Hematopoietic multipotent progenitor cell treated with erythropoietin and hydrocortisone succinate and interleukin-3 and kit ligand, for 6 days (in vitro differentiated cells): Measurements from ENCODE around the gene CADPS.
A peak's percentile ranks its signal among the peaks of the same experiment; 100 is the strongest.

Experiments
- DNase-seq: peaks from one replicate; pipeline ENCODE4 v3.0.0-alpha.2; 2015

The CADPS gene

GRCh38 chr3:62550439-62550838 lies 324.8 kb downstream of the CADPS start:
- DNase-seq, result no peak

DNA sequence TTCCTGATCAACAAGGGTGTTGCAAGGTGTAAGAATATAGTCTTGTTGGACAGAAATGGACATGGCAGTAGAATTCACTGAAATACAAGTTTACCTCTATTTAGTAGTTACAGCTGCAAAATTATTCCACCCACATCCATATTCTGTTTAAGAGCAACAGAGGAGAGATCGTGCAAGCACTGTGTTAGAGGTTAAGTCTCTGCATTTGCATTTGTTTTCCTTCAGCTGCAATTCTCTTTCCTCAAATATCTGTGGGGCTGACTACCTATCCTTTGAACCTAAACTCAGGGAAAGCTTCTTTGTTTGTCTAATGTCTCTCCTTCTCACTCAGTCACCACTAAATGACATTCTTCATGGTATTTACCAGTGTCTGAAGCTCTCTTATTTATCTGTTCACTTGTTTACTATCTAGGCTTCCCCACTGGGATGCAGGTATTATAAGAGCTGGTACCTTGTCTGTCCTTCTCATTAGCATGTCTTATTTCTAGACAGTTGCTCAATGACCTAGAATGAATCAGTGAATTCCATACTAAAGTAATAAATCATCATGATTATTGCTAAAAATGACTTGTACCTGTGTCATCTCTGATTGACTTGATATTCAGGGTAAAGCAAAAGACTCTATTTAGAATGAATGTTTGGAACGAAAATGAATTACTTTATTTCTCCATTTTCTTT lies 326.5 kb downstream of the CADPS start:
- no peak for DNase-seq

DNA sequence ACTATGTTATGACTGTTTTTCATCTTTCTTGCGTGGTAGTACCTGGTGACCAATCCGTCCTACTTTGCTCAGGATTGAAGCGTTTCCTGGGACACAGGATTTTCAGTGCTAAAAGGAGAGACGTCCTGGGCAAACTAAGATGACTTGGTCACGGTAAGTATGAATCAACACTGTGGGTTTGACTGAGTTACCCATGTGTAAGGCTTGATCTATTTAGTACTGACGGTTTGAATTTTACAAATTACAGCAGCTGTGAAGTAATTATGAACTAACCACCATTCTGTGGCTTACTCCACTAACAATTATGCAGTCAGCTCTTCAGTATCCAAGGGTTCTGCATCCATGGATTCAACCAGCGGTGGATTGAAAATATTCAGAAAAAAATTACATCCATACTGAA lies 328.9 kb downstream of the CADPS start:
- no peak for DNase-seq

DNA sequence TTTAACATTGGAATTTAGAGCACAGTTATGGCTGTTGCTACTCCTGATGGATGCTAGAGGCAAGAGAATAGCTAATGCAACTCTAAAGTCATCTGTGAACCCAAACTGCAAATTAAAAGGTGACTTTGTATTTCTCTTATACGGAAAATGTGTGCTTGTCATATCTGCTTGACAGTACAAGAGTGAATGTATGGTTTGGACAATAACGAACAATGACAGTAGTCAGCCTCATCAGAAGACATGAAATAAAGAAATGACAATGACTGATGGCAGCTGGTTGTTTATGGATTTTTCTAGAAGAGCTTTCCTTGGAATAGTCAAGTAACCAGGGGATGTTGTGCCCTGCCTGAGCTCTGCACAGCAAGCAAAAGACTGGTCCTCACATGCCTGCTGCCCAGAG lies 333.0 kb downstream of the CADPS start:
- no peak for DNase-seq

- DNase-seq, result no peak
These were observed 335.5 kb downstream of the CADPS start for GRCh38 chr3:62539762-62540161.

GRCh38 chr3:62538691-62539356 lies 336.4 kb downstream of the CADPS start:
- no peak for DNase-seq

DNA sequence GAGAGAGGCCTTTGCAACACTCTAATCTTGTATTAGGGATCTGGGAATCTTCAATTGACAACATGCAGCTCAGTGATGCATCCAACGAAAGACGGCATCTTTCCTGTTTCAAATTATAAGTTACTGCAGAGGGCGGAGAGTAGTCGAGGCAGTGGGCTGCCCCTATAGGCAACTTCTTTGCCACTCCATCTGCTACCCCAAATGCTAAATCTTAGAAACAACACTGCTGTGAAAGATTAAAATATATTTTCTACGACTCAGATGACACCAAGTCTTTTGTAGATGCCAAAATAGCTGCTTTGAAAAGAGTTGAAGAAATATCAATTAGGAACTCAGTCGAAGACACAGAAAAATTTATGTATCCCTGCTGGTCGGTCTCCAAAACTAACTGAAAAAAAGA lies 340.9 kb downstream of the CADPS start:
- DNase-seq, result no peak

GRCh38 chr3:62532796-62533195 lies 342.4 kb downstream of the CADPS start:
- no peak for DNase-seq

- no peak for DNase-seq
These were observed 343.2 kb downstream of the CADPS start for GRCh38 chr3:62531981-62532380.

GRCh38 chr3:62531493-62531892 lies 343.7 kb downstream of the CADPS start:
- no peak for DNase-seq

GRCh38 chr3:62529230-62529629 lies 346.0 kb downstream of the CADPS start:
- DNase-seq, result peak; percentile 45

DNA sequence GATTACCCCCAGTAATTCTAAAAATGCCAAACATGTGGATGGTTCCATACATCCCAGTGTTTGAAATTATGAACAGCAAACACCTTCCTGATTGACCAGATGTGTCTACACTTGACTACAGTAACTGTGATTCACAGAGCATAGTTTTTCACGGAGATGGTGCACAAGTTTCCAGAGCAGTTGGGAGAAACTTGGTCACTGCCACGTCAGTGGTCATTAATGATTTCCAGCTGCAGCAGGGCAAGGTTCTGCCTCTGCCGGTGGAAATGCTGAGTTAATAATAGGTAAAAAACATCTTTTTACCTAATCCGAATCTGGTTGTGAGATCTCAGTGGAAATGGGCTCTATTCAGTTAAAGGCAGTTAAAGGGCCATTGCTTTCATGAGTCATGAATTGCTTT lies 347.7 kb downstream of the CADPS start:
- DNase-seq, result no peak

- DNase-seq, result no peak
These were observed 349.9 kb downstream of the CADPS start for GRCh38 chr3:62525281-62525680.

DNA sequence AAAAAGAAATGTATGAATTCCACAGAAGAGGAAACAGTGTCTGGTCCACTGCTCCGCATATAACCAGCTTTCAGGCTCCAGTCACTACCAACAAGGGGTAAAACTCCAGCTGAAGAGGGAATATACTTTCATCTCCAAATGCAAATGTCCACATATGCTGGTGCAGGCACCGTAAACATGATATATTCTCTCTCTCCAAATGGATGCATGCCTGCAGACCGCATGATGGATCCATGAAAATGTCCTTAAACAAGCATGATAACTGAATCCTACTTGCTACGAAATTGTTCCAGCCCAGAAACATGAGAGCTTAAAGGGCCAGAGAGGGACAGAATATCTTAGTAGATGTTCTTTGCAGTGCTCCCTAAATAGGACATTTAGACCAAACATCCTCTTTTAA lies 351.5 kb downstream of the CADPS start:
- no peak for DNase-seq

- no peak for DNase-seq
These were observed 353.6 kb downstream of the CADPS start for GRCh38 chr3:62521464-62522105.

- DNase-seq, result no peak
These were observed 371.7 kb downstream of the CADPS start for GRCh38 chr3:62503516-62503915.

DNA sequence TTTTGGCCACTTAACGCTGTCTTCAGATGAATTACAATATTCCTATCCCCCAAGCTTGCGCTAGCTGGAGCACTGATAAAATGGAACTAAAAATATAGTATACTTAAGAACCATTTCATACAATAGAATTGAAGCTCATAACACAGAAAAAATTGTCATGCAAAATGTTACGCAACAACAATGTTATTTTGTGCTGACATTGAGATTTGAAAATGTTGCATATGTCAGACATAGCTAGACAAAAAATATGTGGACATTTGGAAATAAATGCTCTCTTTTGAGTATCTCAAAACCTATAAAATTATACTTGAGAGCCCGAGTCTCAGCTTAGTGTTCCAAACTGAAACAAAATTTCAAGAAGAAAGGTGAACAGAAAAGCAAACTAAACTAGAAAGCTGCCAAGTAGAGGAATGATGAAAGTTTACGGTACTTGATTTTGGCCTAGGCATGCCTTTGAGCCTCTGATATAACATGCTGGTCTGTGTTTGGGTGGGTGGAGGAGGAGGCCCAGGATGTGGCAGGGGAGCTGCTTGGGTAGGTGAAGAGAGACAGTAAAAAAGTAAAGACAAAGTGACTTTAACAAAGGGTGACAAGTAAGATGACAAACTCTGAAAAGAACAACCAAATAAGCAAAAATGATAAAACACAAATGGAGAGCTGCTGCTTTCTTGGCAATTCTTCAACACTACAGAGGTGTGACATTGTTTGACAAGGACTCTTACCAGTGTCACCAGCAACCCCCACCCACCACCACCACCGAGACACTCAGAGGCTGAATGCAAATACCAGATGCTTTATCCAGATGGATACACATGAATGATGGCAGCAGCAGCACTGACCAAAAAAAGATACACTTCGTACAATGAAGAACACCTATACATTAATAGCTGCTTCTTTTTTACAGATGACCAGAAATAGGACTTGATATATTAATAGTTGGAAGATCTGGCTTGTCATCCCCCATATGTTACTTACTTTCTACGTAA lies 372.6 kb downstream of the CADPS start:
- no peak for DNase-seq

- DNase-seq, result no peak
These were observed 373.9 kb downstream of the CADPS start for GRCh38 chr3:62501289-62501668.

GRCh38 chr3:62500556-62501288 lies 374.5 kb downstream of the CADPS start:
- DNase-seq, result no peak

- DNase-seq, result no peak
These were observed 378.1 kb downstream of the CADPS start for GRCh38 chr3:62497156-62497555.

- DNase-seq, result no peak
These were observed 378.7 kb downstream of the CADPS start for GRCh38 chr3:62496503-62496902.

GRCh38 chr3:62493109-62493801 lies 382.0 kb downstream of the CADPS start:
- peak; percentile 5 for DNase-seq
